ENCODE measurements around the gene CNTNAP5.

GRCh38 chr2:124159166-124159565 lies 134.1 kb downstream of the CNTNAP5 start:
- no peak for TF ChIP-seq CTCF (IDR thresholded peaks at IDR 0.05)
- TF ChIP-seq EZH2 (IDR thresholded peaks at IDR 0.05): no peak
